Gastroesophageal sphincter (tissue), 4 donors: Measurements from ENCODE around the gene MYH7. TPM values are rescaled to one million over a fixed set of nuclear protein-coding genes. Genes with fewer than 3 reads are reported as not detected.

Experiments
- ATAC-seq: fragments of 150-250 bp; one replicate; pipeline ENCODE4 v1.9.1; 2016; ENCODE audit warnings: mild to moderate bottlenecking, moderate library complexity
- H3K27ac ChIP-seq, 4 donors: fragments of 200-600 bp; sonication (generic) in 3 of 4; 1 replicate in 3 of 4; 2 replicates in 1 of 4; pipeline ENCODE4 v1.5.1; 2016 to 2019
- H3K27me3 ChIP-seq: fragments of 200-600 bp; sonication (generic); one replicate; pipeline ENCODE4 v1.5.1; 2019
- H3K36me3 ChIP-seq, 2 donors: fragments of 200-600 bp; sonication (generic); one replicate each; pipeline ENCODE4 v1.5.1; 2019; ENCODE audit warnings: control low read depth in 1 of 2
- H3K4me1 ChIP-seq, 3 donors: fragments of 200-600 bp; sonication (generic); 1 replicate in 2 of 3; 2 replicates in 1 of 3; pipeline ENCODE4 v1.5.1; 2016 to 2019; ENCODE audit warnings: control low read depth in 2 of 3
- H3K4me3 ChIP-seq, 2 donors: fragments of 200-600 bp; sonication (generic); one replicate each; pipeline ENCODE4 v1.5.1; 2019; ENCODE audit warnings: mild to moderate bottlenecking in 1 of 2, moderate library complexity in 1 of 2
- H3K9me3 ChIP-seq, 3 donors: fragments of 200-600 bp; sonication (generic); one replicate each; pipeline ENCODE4 v1.5.1; 2017 to 2019; ENCODE audit warnings: control low read depth in 2 of 3
- CTCF ChIP-seq, 4 experiments: fragments of 200-600 bp in 2 of 4; fragments of 450-650 bp in 2 of 4; sonication (generic) in 1 of 4; IDR thresholded peaks; one replicate each; pipeline ENCODE4 v1.5.1; 2017 to 2019; ENCODE audit warnings: antibody characterized with exemption in 4 of 4, mild to moderate bottlenecking in 2 of 4, moderate library complexity in 2 of 4
- EP300 ChIP-seq: sonication (generic); formaldehyde crosslinking; IDR thresholded peaks from one replicate; pipeline ENCODE4 v1.6.1; 2017; ENCODE audit warnings: antibody characterized with exemption, mild to moderate bottlenecking
- POLR2A ChIP-seq, 2 donors: fragments of 450-650 bp; IDR thresholded peaks; one replicate each; pipeline ENCODE4 v1.6.1; 2017; ENCODE audit warnings: antibody characterized with exemption in 2 of 2, mild to moderate bottlenecking in 2 of 2, moderate library complexity in 1 of 2
- POLR2AphosphoS5 ChIP-seq: sonication (generic); formaldehyde crosslinking; IDR thresholded peaks from one replicate; pipeline ENCODE4 v1.6.1; 2017; ENCODE audit warnings: antibody characterized with exemption
- WGBS, 2 donors: methylation state at CpG; one replicate each; pipeline ENCODE4 v1.1.5; 2018; ENCODE audit warnings: low coverage in 1 of 2; 5-methylcytosine and 5-hydroxymethylcytosine counted together
- total RNA-seq, 4 donors: library from RNA; depleted of rRNA; stranded (reverse); fragments of >200 nt; gene quantifications; one replicate each; pipeline ENCODE4 v1.1.0, GENCODE V29; 2016

MYH7 gene
- total RNA-seq, 4 donors from 2014 or later: not detected

GRCh38 chr14:23405516-23406025 is 29.9 kb downstream of the MYH7 start:
- ATAC-seq: no peak
- TF ChIP-seq EP300 (no peak), POLR2A (IDR thresholded peaks at IDR 0.05) (no peak), POLR2AphosphoS5 (no peak), CTCF (IDR thresholded peaks at IDR 0.05) (no peak)
- no peaks in the 10 kb centered on the region for H3K9me3 ChIP-seq
- H3K4me3 ChIP-seq: no peak overlapping the region
- H3K4me1 ChIP-seq: no peaks in the 10 kb centered on the region
- WGBS, 2 donors: 100% methylated on average over 2 of the region's 13 CpGs; no CpG with 5 or more reads in 1 of the 2 donors
- peaks cover 56% of the 10 kb centered on the region for H3K27me3 ChIP-seq
- no peaks in the 10 kb centered on the region for H3K36me3 ChIP-seq
- no peak overlapping the region for H3K27ac ChIP-seq

- H3K4me1 ChIP-seq: no peaks in the 10 kb centered on the region
- peaks cover 56% of the 10 kb centered on the region for H3K27me3 ChIP-seq
- H3K27ac ChIP-seq: no peak overlapping the region
- 60 to 79% methylated on average over 4 to 5 of the region's 10 CpGs for WGBS, 2 donors
- TF ChIP-seq CTCF (IDR thresholded peaks at IDR 0.05): no peak
- TF ChIP-seq POLR2A (IDR thresholded peaks at IDR 0.05): no peak
- no peak for TF ChIP-seq POLR2AphosphoS5
- no peak for TF ChIP-seq EP300
- ATAC-seq: no peak
- no peaks in the 10 kb centered on the region for H3K36me3 ChIP-seq
- H3K9me3 ChIP-seq: no peaks in the 10 kb centered on the region
- H3K4me3 ChIP-seq: no peak overlapping the region
These were observed 30.4 kb downstream of the MYH7 start for GRCh38 chr14:23405096-23405495.

GRCh38 chr14:23404331-23404900 is 31.0 kb downstream of the MYH7 start:
- no peak overlapping the region for H3K27ac ChIP-seq

GRCh38 chr14:23403908-23404307 is 31.6 kb downstream of the MYH7 start:
- Histone ChIP-seq H3K36me3 (no peaks in the 10 kb centered on the region), H3K4me1 (no peaks in the 10 kb centered on the region), H3K9me3 (no peaks in the 10 kb centered on the region), H3K27me3 (peaks cover 56% of the 10 kb centered on the region), H3K27ac (no peak overlapping the region), H3K4me3 (no peak overlapping the region)
- TF ChIP-seq EP300: no peak
- TF ChIP-seq POLR2AphosphoS5: no peak
- TF ChIP-seq POLR2A (IDR thresholded peaks at IDR 0.05): no peak
- TF ChIP-seq CTCF (IDR thresholded peaks at IDR 0.05): no peak
- 40 to 75% methylated on average over 1 of the region's 4 CpGs for WGBS, 2 donors
- no peak for ATAC-seq

More at GRCh38 chr14:23404331-23404900, 31.0 kb downstream of the MYH7 start:
- no peak for ATAC-seq
- 67 to 80% methylated on average over 2 to 3 of the region's 14 CpGs for WGBS, 2 donors
- TF ChIP-seq POLR2A (IDR thresholded peaks at IDR 0.05): no peak
- no peak for TF ChIP-seq EP300
- TF ChIP-seq CTCF (IDR thresholded peaks at IDR 0.05): no peak
- TF ChIP-seq POLR2AphosphoS5: no peak
- Histone ChIP-seq H3K4me1 (no peaks in the 10 kb centered on the region), H3K27me3 (peaks cover 56% of the 10 kb centered on the region), H3K9me3 (no peaks in the 10 kb centered on the region), H3K36me3 (no peaks in the 10 kb centered on the region), H3K4me3 (no peak overlapping the region)

- H3K27me3 ChIP-seq: peaks cover 53% of the 10 kb centered on the region
- TF ChIP-seq CTCF (IDR thresholded peaks at IDR 0.05) (no peak), POLR2A (IDR thresholded peaks at IDR 0.05) (no peak), EP300 (no peak), POLR2AphosphoS5 (no peak)
- no peaks in the 10 kb centered on the region for H3K9me3 ChIP-seq
- H3K4me3 ChIP-seq: no peak overlapping the region
- ATAC-seq: no peak
- 47 to 58% methylated on average over 6 to 7 of the region's 7 CpGs for WGBS, 2 donors
- H3K4me1 ChIP-seq: no peaks in the 10 kb centered on the region
- H3K36me3 ChIP-seq: no peaks in the 10 kb centered on the region
- H3K27ac ChIP-seq: no peak overlapping the region
These were observed 32.4 kb downstream of the MYH7 start for GRCh38 chr14:23403139-23403438.
